Measurements from ENCODE around the gene TMCO4. TPM values are rescaled to one million over a fixed set of nuclear protein-coding genes. Genes with fewer than 3 reads are reported as not detected.
"Not testable (repeated sequence)": the region's sequence is repeated elsewhere in the genome, so short reads cannot be mapped to it uniquely, and the experiment has no call there.

The TMCO4 gene
- total and polyA plus RNA-seq, 5 experiments from 2014 or later = 7.7 to 17.5 (median 15.3) TPM

DNA sequence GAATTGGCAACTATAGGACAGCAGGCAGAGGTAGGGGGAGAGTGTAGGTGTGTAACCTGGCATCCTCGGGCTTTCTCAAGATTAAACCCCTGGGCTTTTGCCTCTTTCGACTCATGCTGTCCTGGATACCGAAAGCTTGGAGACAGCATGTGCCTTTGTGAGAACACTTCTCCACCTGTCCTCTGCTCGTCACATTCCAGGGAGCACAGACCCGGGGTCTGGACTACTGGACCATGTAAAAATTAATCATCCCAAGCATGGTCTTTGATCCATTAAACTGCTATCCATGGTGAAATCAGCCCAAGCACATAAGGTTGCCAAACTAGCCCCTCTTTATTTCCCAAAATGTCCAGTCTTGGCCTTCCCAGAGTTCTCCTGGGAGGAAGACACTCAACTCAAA lies 24.3 kb upstream of the TMCO4 start:
- ATAC-seq (no peak), DNase-seq (no peak)
- H3K9me3 Mint-ChIP-seq = peaks cover 0 to under 1% (median 0%) of the 10 kb centered on the region in 9 donors
- peaks cover 10 to 25% (median 15%) of the 10 kb centered on the region in 5 donors for H3K27me3 Mint-ChIP-seq
- peak overlapping the region in 1 of 10 donors; percentile 24 for H3K27ac Mint-ChIP-seq
- POLR2A ChIA-PET = no interaction called here
- H3K4me3 Mint-ChIP-seq = no peak overlapping the region
- peaks cover 0 to 4% (median 0%) of the 10 kb centered on the region in 3 donors for H3K36me3 Mint-ChIP-seq
- H3K4me1 Mint-ChIP-seq = peaks cover 0 to 2% (median 0%) of the 10 kb centered on the region in 4 donors

DNA sequence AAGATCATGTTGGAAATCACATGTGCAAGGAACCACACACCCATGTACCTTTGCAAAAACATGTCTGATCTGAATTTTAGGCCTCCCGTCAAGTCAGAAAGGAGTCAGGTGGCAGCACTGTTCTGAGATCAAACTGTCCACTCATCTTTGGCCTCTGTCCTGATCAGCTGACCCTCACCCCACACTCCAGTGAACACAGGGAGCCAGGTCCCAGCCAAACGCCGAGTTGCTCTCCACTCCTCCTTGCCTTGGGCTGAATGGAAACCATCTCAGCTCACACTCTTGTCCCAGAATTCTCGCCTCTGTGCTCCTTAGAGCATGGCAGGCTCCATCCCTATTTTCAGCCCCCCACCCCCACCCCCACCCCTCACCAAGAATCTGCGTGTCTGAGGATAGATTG lies 20.0 kb upstream of the TMCO4 start:
- H3K4me3 Mint-ChIP-seq = no peak overlapping the region

DNA sequence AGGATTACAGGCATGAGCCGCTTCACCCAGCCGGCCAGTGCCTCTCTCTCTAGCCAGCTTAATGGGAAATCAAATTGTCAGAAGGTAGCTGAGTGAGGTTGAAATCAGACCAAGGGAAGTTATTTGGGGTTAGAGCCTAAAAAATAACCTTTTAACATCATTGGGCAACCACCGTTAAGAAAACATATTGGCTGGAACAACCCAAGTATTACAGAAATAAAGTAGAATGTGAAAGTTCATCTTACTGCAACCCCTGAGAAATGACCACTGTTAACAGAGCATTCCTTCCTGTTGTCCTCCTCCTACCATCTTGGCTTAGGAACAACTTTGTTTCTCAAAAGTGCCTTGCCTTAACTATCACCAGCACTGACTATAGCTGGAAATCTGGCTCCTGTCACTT lies 18.6 kb upstream of the TMCO4 start:
- H3K9me3 Mint-ChIP-seq = no peaks in the 10 kb centered on the region
- no peaks in the 10 kb centered on the region for H3K36me3 Mint-ChIP-seq
- POLR2A ChIA-PET = no interaction called here
- peaks cover 0 to 5% (median 0%) of the 10 kb centered on the region in 5 donors for H3K27me3 Mint-ChIP-seq
- no peak overlapping the region for H3K27ac Mint-ChIP-seq
- no peak for DNase-seq
- ATAC-seq = no peak
- no peaks in the 10 kb centered on the region for H3K4me1 Mint-ChIP-seq
- no peak overlapping the region for H3K4me3 Mint-ChIP-seq

More for the DNA sequence above, 20.0 kb upstream of the TMCO4 start:
- no peaks in the 10 kb centered on the region for H3K4me1 Mint-ChIP-seq
- POLR2A ChIA-PET = no interaction called here
- no peak for DNase-seq
- no peaks in the 10 kb centered on the region for H3K9me3 Mint-ChIP-seq
- no peak overlapping the region for H3K27ac Mint-ChIP-seq
- ATAC-seq = no peak
- H3K36me3 Mint-ChIP-seq = no peaks in the 10 kb centered on the region
- H3K27me3 Mint-ChIP-seq = peaks cover 0 to 5% (median 0%) of the 10 kb centered on the region in 5 donors

DNA sequence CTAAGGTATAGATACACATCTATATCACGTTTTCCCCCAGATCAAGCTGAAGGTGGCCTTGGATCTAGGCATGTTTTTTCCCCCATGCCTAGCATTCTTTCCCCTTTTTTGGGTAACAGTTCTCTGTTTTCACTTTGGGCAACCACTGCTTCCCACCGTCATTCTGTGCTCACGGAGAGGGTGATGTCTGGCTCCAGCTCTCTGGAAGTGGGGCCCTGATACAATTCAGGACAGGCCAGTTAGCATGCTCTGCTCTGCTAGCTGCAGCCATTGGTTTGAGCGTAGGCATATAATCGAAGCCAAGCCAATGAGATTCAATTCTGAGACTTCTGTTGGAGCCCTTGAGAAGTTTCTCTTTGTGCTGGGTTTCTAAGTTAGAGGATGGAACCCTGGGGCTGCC lies 17.4 kb upstream of the TMCO4 start:
- Mint-ChIP-seq H3K9me3 (no peaks in the 10 kb centered on the region), H3K4me3 (no peak overlapping the region), H3K27me3 (peaks cover 0 to 5% (median 0%) of the 10 kb centered on the region in 5 donors), H3K27ac (no peak overlapping the region), H3K4me1 (no peaks in the 10 kb centered on the region), H3K36me3 (no peaks in the 10 kb centered on the region)
- DNase-seq = no peak
- POLR2A ChIA-PET = no interaction called here
- no peak for ATAC-seq

DNA sequence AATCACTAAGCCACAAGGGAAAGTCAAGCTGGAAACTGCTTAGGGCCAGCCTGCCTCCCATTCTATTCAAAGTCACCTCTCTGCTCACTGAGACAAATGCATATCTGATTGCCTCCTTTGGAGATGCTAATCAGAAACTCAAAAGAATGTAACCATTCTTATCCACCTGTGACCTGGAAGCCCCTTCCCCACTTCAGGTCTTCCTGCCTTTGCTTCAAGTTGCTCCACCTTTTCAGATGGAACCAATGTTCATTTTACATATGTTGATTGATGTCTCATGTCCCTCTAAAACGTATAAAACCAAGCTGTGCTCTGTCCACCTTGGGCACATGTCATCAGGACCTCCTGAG lies 17.0 kb upstream of the TMCO4 start:
- H3K27me3 Mint-ChIP-seq, ATAC-seq, H3K36me3 Mint-ChIP-seq, H3K4me3 Mint-ChIP-seq, DNase-seq, POLR2A ChIA-PET, H3K9me3 Mint-ChIP-seq, H3K4me1 Mint-ChIP-seq: not testable (repeated sequence)
- peak overlapping the region in 1 of 10 donors; percentile 46 for H3K27ac Mint-ChIP-seq

DNA sequence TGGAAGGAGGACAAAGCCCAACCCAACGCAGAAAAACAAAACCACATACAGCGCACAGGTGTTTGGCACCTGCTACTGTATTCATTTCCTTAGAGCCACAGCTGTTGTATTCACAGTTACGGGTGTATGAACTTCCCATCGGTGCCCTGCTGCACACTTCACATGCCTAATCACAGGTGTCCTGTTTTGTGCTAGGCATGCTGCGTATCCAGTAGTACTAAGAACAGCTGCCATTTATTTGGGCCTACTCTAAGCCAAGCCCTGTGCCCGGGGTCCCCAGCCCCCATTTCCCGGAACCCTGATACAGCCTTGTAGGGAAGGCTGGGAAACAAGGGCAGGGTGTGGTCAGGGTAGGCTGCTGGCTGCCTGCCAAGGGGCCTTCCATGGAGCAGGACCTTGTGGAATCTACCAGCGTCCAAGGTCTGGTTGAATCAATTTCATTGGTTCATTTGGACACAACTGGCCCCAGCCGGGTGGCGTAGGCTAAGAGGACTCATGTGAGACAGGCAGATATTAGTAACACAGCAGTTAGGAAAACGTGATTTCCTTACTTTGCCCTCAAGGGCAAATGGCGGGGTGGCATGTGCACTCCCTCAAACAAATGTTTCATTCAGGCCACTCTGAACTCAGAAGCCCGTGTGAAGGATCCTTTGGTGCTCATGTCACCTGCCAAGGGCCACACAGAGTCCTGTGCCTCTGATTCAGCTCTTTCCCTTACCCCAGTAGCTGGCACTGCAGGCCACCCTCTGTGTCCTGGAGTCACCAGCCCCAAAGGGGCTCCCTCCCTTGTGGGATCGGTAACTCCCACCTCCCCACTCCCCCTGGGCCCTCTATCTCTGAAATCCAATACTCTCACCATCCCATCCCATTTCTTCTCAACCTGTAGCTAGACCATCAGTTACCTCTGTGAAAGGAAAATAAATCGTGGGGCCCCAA lies 16.4 kb upstream of the TMCO4 start:
- no peaks in the 10 kb centered on the region for H3K36me3 Mint-ChIP-seq
- H3K27me3 Mint-ChIP-seq = peaks cover 0 to 5% (median 0%) of the 10 kb centered on the region in 5 donors
- ATAC-seq (no peak), DNase-seq (no peak)
- no peak overlapping the region for H3K4me3 Mint-ChIP-seq
- H3K4me1 Mint-ChIP-seq = peaks cover 0 to 1% (median 0%) of the 10 kb centered on the region in 4 donors
- no peaks in the 10 kb centered on the region for H3K9me3 Mint-ChIP-seq
- peak overlapping the region in 1 of 10 donors; percentile 46 for H3K27ac Mint-ChIP-seq
- POLR2A ChIA-PET = no interaction called here

DNA sequence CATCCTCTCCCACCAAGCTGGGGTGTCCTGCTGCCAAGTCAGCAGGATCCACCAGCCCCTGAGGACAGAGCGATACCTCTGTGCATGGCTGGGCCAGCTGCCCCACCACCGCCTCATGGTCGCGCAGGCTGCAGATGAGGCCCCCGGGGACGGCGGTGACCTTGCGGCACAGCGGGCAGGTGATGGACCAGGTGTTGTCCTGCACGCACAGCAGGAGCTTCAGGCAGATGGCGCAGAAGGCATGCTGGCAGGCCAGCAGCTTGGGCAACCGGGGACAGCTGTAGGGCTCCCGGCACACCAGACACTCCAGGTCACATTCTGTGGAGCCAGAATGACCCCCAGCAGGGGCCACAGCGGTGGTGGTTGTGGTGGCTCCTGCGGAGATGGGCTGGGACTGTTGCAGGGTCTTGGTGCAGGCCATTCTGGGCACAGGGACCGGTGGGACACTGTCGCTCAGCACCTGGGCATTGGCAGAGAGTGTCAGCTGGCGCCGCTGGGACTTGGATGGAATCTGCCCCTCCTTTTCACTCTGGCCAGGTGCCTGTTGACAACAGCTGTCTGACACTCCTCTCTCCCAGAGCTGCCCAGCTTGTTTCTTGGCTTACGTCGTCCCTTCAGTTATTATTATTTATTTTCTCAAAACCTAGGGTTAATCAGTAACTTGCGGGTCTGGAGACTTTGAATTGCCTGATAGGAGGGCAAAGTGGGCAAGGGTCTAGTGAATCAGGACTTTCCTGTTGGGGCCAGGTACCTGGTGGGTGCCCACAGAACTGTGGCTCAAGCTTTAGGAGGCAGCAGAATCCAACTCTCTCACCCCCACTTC lies 15.2 kb upstream of the TMCO4 start, which contains the start of gene RNF186:
RNF186 (minus strand) TSS at position 603 of the 823 bp plus-strand sequence; CDS start at position 421, 182 bp downstream.
- Mint-ChIP-seq H3K4me3 (no peak within 1 kb of the TSS), H3K4me1 (peaks cover 0 to 1% (median 0%) of the 10 kb centered on the region in 4 donors), H3K9me3 (no peaks in the 10 kb centered on the region), H3K36me3 (no peaks in the 10 kb centered on the region), H3K27ac (no peak within 1 kb of the TSS), H3K27me3 (peaks cover 0 to 5% (median 0%) of the 10 kb centered on the region in 5 donors)
- DNase-seq (no peak), ATAC-seq (no peak)
- POLR2A ChIA-PET = no interaction called here

DNA sequence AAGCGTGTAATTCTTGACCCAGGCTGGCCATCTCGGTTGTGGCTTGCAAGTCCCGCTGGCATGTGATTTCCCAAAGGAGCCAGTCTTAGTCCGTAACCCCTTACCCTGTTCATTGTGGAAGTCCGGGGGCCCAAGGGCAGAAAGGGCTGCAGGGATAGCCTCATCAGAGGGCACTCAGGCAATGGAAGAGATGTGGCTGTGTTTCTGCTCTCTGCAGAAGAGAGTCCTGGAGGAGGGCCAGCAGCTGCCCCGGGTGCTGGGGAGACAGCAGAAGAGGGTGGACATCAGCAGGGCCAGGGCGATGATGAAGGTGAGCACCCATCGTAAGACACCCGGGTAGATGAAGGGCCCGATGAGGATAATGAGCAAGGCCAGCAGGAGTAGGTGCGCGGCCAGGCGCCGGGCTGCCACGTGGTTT lies 14.5 kb upstream of the TMCO4 start:
- Mint-ChIP-seq H3K4me3 (no peak overlapping the region), H3K36me3 (no peaks in the 10 kb centered on the region), H3K4me1 (peaks cover 0 to 1% (median 0%) of the 10 kb centered on the region in 4 donors), H3K9me3 (no peaks in the 10 kb centered on the region), H3K27me3 (peaks cover 0 to 5% (median 0%) of the 10 kb centered on the region in 5 donors), H3K27ac (no peak overlapping the region)
- ATAC-seq (no peak), DNase-seq (no peak)
- POLR2A ChIA-PET = no interaction called here

DNA sequence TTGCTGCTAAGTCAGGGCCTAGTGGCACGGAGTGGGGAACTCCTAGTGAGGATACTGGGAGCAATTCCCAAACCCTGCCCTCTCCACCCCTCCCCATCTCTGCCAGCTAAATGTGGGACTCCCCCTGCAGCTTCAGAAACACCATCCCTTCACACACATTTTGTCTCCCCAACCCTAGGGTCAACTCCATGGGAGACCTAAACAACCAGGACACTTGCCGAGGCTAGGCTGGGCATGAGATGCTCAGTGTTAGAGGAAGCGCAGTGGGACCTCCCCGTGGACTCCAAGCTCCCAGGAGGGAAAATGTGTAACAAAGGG lies 13.9 kb upstream of the TMCO4 start:
- DNase-seq (no peak), ATAC-seq (no peak)
- no peaks in the 10 kb centered on the region for H3K36me3 Mint-ChIP-seq
- POLR2A ChIA-PET = no interaction called here
- H3K9me3 Mint-ChIP-seq = no peaks in the 10 kb centered on the region
- peaks cover 0 to 5% (median 0%) of the 10 kb centered on the region in 5 donors for H3K27me3 Mint-ChIP-seq
- no peak overlapping the region for H3K4me3 Mint-ChIP-seq
- H3K4me1 Mint-ChIP-seq = peaks cover 0 to 1% (median 0%) of the 10 kb centered on the region in 4 donors
- H3K27ac Mint-ChIP-seq = no peak overlapping the region

DNA sequence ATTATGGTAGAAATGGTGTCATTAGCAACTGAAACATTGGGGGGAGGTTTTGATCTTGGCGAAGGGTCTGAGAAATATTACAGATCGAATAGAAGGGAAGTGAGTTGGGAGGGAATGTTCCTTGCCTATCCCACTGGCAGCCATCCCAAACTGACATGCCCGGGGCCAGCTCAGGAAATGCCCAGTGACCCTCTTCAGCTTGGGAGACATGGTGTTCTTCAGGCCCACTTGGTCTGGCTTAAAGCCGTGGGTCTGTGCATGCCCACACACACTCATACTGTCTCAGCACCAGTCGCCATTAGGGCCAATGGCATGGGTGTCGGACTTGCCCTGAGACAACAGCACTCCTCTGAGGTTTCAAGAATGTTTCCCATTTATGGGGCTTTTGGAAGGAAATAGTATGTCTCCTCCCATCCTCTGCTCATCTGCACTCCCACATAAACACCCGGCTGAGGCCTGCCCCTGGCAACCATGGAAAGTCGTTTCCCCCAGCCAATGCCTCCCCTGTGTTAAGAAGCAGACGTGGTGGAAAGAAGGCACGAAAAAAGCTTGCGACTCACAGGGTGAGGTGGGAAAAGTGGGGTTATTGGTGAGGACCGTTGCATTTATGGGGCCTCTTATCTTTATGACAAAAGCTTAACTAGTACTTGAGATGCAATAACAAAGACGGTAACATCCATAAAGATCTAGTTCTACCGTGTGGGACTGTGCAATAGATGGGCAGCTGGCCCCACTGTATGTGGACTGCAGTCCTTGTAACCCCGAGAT lies 13.3 kb upstream of the TMCO4 start:
- H3K4me1 Mint-ChIP-seq = peaks cover 0 to 1% (median 0%) of the 10 kb centered on the region in 4 donors

DNA sequence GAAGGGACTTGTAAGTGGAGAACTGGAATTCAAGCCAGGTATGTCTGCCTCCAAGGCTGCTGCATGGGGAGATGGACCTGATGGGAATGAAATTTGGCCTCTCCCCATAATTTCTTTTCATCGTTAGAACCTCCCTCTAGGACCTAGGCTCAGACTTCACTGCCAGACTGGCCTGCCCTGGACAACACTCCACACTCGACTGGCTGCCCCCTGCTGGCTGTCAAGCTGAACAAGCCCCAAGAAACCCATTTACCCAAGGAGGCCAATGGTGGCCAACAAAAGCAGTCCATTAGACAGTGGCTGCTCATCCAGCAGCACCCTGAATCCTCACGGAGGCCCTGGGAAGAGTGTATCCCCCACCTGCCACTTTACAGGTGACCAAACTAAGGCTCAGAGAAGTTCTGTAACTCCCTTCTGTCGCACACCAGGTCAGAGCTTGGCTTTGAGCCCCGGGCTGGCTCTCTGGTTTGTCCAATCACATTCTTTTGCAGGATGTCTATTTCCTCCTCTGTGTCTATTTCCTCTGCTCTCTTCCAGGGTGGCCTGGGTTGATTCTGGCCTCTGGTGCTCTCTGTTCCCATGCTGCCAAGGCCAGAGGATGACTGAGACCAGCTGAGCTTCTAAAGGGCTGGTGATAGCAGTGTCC lies 11.6 kb upstream of the TMCO4 start:
- Mint-ChIP-seq H3K27ac (peak overlapping the region in 1 of 10 donors; percentile 34), H3K36me3 (no peaks in the 10 kb centered on the region), H3K27me3 (peaks cover 0 to 3% (median 2%) of the 10 kb centered on the region in 5 donors), H3K4me1 (peaks cover 0 to 1% (median 0%) of the 10 kb centered on the region in 4 donors), H3K4me3 (no peak overlapping the region), H3K9me3 (no peaks in the 10 kb centered on the region)
- DNase-seq (peak in 6 of 10 donors; percentile 7 to 29 (median 20)), ATAC-seq (peak in 1 of 2 donors; percentile 41)
- POLR2A ChIA-PET = no interaction called here

More for the DNA sequence above, 13.3 kb upstream of the TMCO4 start:
- Mint-ChIP-seq H3K36me3 (no peaks in the 10 kb centered on the region), H3K27ac (no peak overlapping the region), H3K27me3 (peaks cover 0 to 5% (median 0%) of the 10 kb centered on the region in 5 donors), H3K9me3 (no peaks in the 10 kb centered on the region), H3K4me3 (no peak overlapping the region)
- POLR2A ChIA-PET = no interaction called here
- DNase-seq (no peak), ATAC-seq (no peak)

Data from naive thymus-derived CD8-positive, alpha-beta T cell (primary cell).